Stimulated activated naive CD8-positive, alpha-beta T cell treated with anti-CD3 and anti-CD28 coated beads, Interleukin-15, Interleukin-2, amounts not matched to agents 100 ng/mL and 50 ng/mL, for 24 hours (primary cell): ENCODE results near the gene GPC6.
"Not testable (repeated sequence)": the region's sequence is repeated elsewhere in the genome, so short reads cannot be mapped to it uniquely, and the experiment has no call there.

Experiments
- H3K27ac Mint-ChIP-seq: one replicate; pipeline ENCODE4 v1.8.0; 2021; ENCODE audit warnings: mild to moderate bottlenecking, mixed read lengths
- H3K27me3 Mint-ChIP-seq: one replicate; pipeline ENCODE4 v1.8.0; 2021; ENCODE audit warnings: mixed read lengths
- H3K36me3 Mint-ChIP-seq: one replicate; pipeline ENCODE4 v1.8.0; 2021; ENCODE audit warnings: low read depth, mixed read lengths
- H3K4me1 Mint-ChIP-seq: one replicate; pipeline ENCODE4 v1.8.0; 2021; ENCODE audit warnings: low read depth, mixed read lengths
- H3K4me3 Mint-ChIP-seq: one replicate; pipeline ENCODE4 v1.8.0; 2021; ENCODE audit warnings: mild to moderate bottlenecking, mixed read lengths
- H3K9me3 Mint-ChIP-seq: one replicate; pipeline ENCODE4 v1.8.0; 2021; ENCODE audit warnings: mixed read lengths

Gene GPC6

DNA sequence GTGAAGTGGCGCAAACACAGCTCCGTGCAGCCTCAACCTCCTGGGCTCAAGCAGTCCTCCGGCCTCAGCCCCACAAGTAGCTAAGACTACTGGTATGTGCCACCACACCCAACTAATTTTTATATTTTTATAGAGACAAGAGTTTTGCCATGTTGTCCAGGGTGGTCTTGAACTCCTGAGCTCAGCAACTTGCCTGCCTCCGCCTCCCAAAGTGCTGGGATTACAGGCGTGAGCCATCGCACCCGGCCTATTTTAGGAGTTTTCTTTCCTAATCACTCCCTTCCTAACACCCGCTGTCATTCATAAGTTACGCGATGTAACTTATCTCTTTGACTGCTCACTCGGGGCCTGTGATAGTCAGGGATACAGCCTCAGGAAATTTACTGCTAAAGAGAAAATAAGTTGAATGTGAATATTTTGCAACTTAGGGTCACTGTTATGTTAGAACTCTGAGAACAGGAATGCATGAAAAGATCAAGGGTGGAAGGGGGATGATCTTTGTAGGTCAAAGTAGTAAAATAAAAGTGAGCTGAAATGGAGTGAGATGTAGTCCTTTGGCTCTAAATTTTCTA is 1112.6 kb downstream of the GPC6 start:
- H3K4me1 Mint-ChIP-seq, result no peaks in the 10 kb centered on the region
- H3K27ac Mint-ChIP-seq, result no peak overlapping the region
- H3K9me3 Mint-ChIP-seq, result no peaks in the 10 kb centered on the region
- H3K27me3 Mint-ChIP-seq, result peaks cover 3% of the 10 kb centered on the region
- H3K36me3 Mint-ChIP-seq, result no peaks in the 10 kb centered on the region
- no peak overlapping the region for H3K4me3 Mint-ChIP-seq

DNA sequence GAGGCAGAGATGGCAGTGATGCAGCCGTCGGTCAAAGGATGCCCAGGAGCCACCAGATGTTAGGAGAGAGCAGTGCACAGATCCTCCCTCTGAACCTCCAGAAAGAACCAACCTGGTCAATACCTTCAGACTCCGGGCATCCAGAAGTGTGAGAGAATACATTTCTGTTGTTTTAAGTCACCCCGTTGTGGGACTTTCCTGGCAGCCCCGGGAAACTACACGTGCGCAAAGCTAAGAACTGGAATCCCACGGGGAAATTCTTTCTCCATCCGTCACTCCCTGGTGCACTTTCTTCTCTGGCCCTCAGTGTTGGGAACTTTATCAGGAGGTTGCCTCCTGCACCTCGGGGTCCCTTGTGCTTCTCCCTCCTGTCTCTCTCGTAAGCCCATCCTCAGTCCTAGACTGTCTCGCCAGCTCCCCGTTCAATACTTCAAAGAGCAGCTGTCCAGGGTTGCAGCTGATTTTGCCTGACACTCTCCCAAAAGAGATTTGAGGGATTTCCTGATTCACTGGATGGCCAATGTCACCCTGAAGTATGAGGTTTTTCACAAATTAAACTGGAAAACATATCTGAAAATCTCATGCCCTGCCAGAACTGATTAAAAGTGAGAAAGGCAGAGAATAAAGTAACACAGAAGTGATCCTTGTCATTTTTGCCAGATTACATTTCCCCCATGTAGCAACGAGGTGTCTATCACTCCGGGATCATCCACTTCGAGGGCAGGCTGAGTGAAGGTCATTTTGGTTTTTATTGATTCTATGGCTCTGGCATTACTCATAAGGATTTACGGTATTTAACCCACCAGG is 1116.0 kb downstream of the GPC6 start:
- Mint-ChIP-seq H3K27ac (no peak overlapping the region), H3K27me3 (peaks cover 3% of the 10 kb centered on the region), H3K4me1 (peaks cover 24% of the 10 kb centered on the region), H3K36me3 (no peaks in the 10 kb centered on the region), H3K9me3 (no peaks in the 10 kb centered on the region), H3K4me3 (no peak overlapping the region)

DNA sequence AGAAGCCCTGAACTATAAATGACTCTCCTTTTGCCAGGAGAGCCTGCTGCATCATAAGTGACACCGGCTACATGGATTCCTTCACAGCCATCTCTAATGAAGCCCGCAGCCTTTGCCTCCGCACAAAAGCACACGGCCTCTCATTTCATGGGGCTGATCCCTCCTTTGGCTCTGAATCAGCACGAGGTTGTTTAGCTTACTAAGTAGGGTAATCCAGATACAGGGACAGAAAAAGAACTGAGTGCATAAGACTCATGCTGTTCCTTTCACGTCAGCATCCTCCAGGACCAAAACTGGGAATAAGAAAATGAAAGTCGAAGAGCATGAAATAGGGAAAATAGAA is 1116.6 kb downstream of the GPC6 start:
- H3K36me3 Mint-ChIP-seq, result no peaks in the 10 kb centered on the region
- H3K4me1 Mint-ChIP-seq, result peaks cover 25% of the 10 kb centered on the region
- no peak overlapping the region for H3K4me3 Mint-ChIP-seq
- H3K9me3 Mint-ChIP-seq, result no peaks in the 10 kb centered on the region
- H3K27me3 Mint-ChIP-seq, result peaks cover 3% of the 10 kb centered on the region
- H3K27ac Mint-ChIP-seq, result no peak overlapping the region

DNA sequence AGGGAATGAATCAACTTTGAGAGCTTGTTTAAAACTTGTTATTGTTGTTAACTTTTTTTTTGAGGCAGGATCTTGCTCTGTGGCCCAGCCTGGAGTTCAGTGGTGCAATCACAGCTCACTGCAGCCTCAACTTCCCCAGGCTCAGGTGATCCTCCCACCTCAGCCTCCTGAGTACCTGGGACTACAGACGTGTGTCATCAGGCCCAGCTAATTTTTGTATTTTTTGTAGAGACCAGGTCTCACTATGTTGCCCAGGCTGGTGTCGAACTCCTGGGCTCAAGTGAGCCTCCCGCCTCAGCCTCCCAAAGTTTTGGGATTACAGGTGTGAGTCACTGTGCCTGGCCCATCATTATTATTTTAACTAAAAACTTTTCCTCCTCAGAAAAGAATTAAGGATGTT is 1117.1 kb downstream of the GPC6 start:
- peaks cover 25% of the 10 kb centered on the region for H3K4me1 Mint-ChIP-seq
- not testable (repeated sequence) for H3K4me3 Mint-ChIP-seq, H3K27ac Mint-ChIP-seq, H3K27me3 Mint-ChIP-seq, H3K36me3 Mint-ChIP-seq, H3K9me3 Mint-ChIP-seq

DNA sequence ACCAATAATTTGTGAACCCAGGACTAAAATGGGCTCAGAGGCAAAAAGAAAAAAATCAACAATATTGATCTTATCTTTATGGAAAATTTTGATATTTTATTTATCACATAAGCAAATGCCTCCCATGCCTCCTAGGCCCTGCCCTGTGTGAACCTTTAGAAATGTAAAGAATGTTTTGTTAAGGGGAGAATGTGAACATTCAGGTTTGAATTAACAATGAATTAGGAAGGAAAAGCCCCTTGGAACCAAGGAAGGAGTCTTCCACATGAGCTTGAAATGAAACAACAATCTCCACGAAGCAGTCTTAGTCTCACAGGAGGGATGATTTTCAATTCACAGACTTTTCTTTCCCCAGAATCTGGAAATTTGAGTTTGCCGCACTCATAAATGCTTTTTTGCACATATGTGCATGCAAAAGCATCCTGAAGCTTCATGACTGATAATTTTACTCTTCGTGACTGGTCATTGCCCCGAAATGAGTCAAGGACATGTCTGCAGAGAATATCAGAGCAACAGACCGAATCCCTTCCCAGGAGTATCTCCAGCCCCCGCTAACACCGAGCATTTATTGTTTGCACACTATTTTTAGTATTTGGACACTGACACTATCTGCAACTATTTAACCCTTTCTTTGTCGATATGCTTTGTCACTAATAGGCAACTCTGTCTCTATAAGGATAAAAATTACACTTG is 1117.7 kb downstream of the GPC6 start:
- Mint-ChIP-seq H3K27me3 (peaks cover 5% of the 10 kb centered on the region), H3K9me3 (no peaks in the 10 kb centered on the region), H3K27ac (no peak overlapping the region), H3K36me3 (no peaks in the 10 kb centered on the region), H3K4me3 (no peak overlapping the region), H3K4me1 (peaks cover 28% of the 10 kb centered on the region)

DNA sequence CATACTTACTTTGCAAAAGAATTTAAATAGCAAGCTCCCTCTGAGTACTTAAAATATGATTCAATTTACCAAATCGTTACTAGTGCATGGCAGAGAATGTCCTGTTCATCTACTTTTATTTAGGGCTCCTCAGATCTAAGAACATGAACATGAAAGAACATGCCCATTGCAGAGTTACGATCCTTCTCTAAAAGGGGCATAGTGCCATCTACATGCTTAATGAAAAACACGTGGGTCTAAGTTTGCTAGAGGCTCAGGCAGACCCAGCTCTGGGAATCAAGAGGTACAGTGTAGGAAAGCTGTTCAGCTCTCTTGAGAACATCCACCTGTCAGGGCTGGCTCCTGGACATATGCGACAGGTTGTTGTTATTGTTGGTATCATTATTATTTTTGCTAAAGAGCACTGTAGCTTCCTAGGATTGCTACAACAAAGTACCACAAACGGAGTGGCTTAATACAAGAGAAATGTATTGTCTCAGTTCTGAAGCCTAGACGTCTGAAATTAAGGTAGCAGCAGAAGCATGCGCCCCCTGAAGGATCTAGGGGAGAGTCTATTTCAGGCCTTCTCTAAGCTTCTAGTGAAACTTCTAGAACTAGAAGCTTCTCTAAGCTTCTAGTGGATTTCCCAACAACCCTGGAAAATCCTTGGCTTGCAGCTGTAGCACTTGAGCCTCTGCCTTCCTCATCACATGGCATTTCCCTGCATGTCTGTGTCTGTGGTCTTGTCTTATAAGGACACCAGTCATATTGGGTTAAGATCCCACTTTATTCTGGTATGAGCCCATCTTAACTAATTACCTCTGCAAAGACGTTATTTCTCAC is 1119.0 kb downstream of the GPC6 start:
- Mint-ChIP-seq H3K27ac (peak overlapping the region; percentile 28), H3K4me1 (peaks cover 39% of the 10 kb centered on the region), H3K27me3 (peaks cover 9% of the 10 kb centered on the region), H3K4me3 (no peak overlapping the region), H3K9me3 (no peaks in the 10 kb centered on the region), H3K36me3 (no peaks in the 10 kb centered on the region)

DNA sequence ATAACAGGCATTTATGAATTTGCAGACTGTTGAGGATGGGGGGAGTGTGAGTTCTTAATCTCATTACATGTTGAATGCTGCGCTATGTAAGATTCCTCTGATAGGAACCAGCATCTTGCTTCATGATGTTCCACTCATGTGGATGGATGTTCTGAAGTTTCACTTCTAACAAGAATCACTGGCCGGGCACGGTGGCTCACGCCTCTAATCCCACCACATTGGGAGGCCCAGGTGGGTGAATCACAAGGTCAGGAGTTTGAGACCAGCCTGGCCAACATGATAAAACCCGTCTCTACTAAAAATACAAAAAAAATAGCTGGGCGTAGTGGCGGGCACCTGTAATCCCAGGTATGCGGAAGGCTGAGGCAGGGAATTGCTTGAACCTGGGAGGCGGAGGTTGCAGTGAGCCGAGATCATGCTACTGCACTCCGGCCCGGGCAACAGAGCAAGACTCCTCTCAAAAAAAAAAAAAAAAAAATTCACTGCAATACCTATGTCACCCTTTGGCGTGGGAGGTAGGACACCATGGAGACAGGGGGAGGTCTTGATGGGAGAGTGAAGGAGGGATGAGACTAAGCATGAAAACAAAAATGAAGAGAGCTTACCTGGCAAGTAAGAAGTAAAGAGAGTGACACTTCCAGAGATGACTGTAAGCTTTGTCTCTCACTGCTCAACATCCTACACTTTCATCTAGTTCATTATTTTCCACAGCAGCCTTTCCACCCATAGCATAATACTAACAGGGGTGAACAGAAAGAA is 1119.8 kb downstream of the GPC6 start:
- Mint-ChIP-seq H3K36me3 (no peaks in the 10 kb centered on the region), H3K27me3 (peaks cover 6% of the 10 kb centered on the region), H3K27ac (peak overlapping the region; percentile 3), H3K4me3 (no peak overlapping the region), H3K9me3 (no peaks in the 10 kb centered on the region), H3K4me1 (peaks cover 48% of the 10 kb centered on the region)

DNA sequence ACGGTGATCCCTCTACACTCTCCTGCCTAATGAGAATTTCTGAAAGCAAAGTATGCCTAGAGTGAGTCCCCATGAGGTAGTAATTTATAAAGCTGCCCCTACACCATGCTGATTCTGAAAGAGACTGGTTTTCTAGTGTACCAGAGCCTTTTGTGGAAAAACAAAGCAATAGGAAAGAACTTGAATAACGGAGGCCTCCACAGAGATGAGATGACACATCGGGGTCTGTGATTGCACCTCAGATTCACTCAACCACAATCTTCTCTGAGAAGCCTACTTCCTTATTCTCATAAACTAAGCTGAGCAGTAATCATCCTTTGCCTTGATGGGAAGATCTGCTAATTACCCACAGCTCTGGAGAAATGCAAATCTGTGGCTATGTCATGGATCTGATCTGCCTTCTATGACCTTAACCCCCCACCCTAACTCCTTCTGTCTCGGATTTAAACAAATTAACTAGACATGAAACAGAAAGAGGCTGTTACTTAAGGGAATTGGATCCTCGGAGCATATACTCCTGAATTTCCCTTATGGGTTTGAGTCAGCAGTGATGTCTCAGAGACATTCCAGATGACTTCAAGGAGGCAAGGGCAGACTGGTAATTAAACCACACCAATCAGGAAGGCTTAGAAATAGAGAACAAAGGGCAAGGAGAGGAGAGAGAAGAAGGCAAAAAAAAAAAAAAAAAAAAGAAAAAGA is 1124.8 kb downstream of the GPC6 start:
- H3K9me3 Mint-ChIP-seq, result no peaks in the 10 kb centered on the region
- H3K36me3 Mint-ChIP-seq, result no peaks in the 10 kb centered on the region
- H3K4me1 Mint-ChIP-seq, result peaks cover 51% of the 10 kb centered on the region
- H3K4me3 Mint-ChIP-seq, result peak overlapping the region; percentile 44
- H3K27me3 Mint-ChIP-seq, result peaks cover 6% of the 10 kb centered on the region
- peak overlapping the region; percentile 95 for H3K27ac Mint-ChIP-seq

DNA sequence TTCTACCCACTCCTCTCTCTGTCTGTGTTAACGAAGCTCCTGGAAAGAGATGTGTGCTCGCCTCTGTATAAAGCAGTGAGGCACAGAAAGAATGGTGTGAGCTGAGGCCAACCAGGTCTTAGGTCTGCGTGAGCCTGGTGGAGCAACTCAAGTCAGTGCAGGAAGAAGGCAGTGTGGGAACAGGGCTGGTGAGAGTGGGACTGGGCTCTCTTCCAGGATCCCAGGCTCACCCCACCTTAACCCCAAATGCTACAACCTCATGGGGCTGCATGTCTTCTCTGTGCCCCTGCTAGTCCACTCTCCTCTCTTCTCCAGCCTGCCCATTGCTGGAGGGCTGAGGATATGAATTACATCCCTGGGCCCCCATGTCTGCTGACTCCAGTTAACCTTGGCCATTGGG is 1125.5 kb downstream of the GPC6 start:
- H3K9me3 Mint-ChIP-seq, result no peaks in the 10 kb centered on the region
- no peak overlapping the region for H3K4me3 Mint-ChIP-seq
- H3K27me3 Mint-ChIP-seq, result peaks cover 6% of the 10 kb centered on the region
- no peaks in the 10 kb centered on the region for H3K36me3 Mint-ChIP-seq
- H3K27ac Mint-ChIP-seq, result peak overlapping the region; percentile 95
- H3K4me1 Mint-ChIP-seq, result peaks cover 45% of the 10 kb centered on the region

DNA sequence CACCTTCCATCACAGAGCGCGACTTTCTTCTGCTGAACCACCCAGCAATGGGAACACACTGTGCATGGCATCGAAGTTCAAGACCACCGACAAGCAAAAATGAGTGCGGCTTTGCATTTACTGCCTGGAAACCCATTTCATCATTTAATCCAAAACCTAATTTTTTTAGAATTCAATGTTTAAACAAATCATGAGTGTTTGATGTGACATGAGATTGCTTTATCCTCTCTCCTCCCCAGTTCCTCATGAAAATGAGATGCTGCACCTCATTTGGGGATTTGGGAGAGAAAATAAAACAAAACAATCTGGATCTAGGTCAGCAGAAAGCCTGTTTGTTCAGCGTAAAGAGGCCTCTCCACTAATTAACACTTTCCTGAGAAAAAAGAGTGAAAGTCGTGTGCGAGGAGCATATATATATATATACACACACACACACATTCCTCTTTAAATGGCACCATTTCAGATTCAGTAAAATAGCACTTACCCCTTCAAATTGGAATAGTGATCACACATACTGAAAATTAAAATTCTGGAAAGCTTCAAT is 1126.6 kb downstream of the GPC6 start:
- Mint-ChIP-seq H3K4me1 (peaks cover 37% of the 10 kb centered on the region), H3K4me3 (no peak overlapping the region), H3K36me3 (no peaks in the 10 kb centered on the region), H3K9me3 (no peaks in the 10 kb centered on the region), H3K27ac (no peak overlapping the region), H3K27me3 (peaks cover 6% of the 10 kb centered on the region)

DNA sequence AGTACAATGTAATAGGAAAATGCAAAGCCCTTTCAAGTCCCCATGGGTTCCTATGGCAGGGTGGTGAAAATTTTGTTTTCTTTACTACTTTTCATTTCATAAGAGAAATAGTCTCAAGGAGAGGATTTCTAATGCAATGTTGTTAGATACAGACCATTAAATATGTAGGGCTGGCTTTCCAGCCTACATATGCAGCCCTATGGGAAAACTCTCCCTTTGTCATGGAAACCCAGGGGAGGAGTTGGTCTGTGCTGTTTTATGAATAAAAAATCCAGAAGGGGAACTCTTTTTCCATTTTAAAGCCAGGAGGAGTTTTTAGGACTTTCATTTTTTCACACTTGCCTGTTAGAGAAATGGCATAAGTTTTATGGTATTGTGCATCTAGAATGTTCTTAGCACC is 1133.3 kb downstream of the GPC6 start:
- Mint-ChIP-seq H3K27me3 (no peaks in the 10 kb centered on the region), H3K9me3 (no peaks in the 10 kb centered on the region), H3K4me3 (no peak overlapping the region), H3K4me1 (peaks cover 8% of the 10 kb centered on the region), H3K36me3 (no peaks in the 10 kb centered on the region), H3K27ac (no peak overlapping the region)

DNA sequence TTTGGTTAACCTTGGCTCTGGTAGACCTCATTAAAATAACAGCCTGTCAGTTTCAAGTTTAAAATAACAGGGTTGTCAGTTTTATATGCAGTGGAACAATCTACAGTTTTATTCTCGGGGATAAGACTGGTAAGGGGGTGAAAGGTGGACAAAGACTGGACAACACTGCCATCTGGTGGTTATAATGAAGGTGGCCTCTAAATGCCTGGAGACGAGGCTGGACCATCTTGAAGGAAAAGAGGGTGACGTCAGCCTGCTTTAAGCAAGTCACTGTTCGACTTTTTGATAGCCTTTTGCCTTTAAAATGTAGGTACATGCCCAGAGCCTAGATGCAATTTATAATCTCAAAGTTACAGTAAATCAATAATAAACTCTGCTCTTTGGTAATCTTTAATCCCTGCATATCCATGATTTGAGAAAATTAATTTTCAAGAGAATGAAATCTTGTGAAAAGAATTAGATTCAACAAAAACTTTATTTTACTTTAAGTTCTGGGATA is 1135.9 kb downstream of the GPC6 start:
- H3K4me1 Mint-ChIP-seq, result peaks cover 8% of the 10 kb centered on the region
- no peaks in the 10 kb centered on the region for H3K9me3 Mint-ChIP-seq
- no peaks in the 10 kb centered on the region for H3K36me3 Mint-ChIP-seq
- no peak overlapping the region for H3K4me3 Mint-ChIP-seq
- H3K27ac Mint-ChIP-seq, result no peak overlapping the region
- no peaks in the 10 kb centered on the region for H3K27me3 Mint-ChIP-seq

DNA sequence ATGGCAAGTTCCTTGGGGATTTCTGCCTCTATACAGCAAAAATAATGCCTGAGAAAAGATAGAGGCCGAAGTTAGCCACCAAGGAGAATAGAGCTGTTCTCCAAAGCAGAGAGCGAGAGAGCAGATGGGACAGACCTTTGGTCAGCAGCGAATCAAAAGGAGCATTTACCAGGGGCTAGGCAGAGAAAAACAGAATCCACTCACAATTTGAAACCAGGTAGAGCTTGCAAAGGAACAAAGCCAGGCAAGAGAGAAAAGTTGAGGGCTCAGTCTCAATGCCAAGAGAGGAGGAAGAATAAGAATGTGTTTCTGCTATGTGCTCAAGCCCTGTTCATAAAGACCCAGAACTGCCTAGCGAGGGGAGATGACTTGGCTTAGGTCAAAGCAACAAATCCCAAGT is 1140.1 kb downstream of the GPC6 start:
- Mint-ChIP-seq H3K4me3 (no peak overlapping the region), H3K4me1 (peaks cover 8% of the 10 kb centered on the region), H3K36me3 (no peaks in the 10 kb centered on the region), H3K27me3 (peaks cover 16% of the 10 kb centered on the region), H3K9me3 (no peaks in the 10 kb centered on the region), H3K27ac (no peak overlapping the region)
